H1 (cell line): ENCODE measurements around the gene GPR17.

ENCODE experiments used
- CEBPB ChIP-seq: IDR thresholded peaks from 2 replicates; pipeline ENCODE4 v1.6.1; 2012; ENCODE audit warnings: low read depth, low read length
- EZH2 ChIP-seq: fragments of 200-600 bp; sonication (generic); IDR thresholded peaks from 2 replicates; pipeline ENCODE4 v1.7.1; 2012; ENCODE audit warnings: low read depth, mild to moderate bottlenecking, moderate library complexity, low read length, inconsistent platforms; ENCODE audit not compliant: severe bottlenecking
- POLR2A ChIP-seq, 2 experiments: IDR thresholded peaks; 1 replicate in 1 of 2; 2 replicates in 1 of 2; pipeline ENCODE4 v1.6.1; 2011; ENCODE audit warnings: low read depth in 2 of 2, low read length in 2 of 2, mild to moderate bottlenecking in 2 of 2; ENCODE audit errors: control extremely low read depth in 1 of 2
- POU5F1 ChIP-seq: IDR thresholded peaks from 2 replicates; pipeline ENCODE4 v1.6.1; 2011; ENCODE audit warnings: low read depth, mild to moderate bottlenecking, low read length, moderate library complexity
- TEAD4 ChIP-seq: IDR thresholded peaks from 2 replicates; pipeline ENCODE4 v1.6.1; 2012; ENCODE audit warnings: low read depth, low read length, inconsistent platforms, mixed read lengths
- TF ChIP-seq, protein P1 (sequence below), 3 experiments: IDR thresholded peaks; 1 replicate in 2 of 3; 2 replicates in 1 of 3; pipeline versions ENCODE4 v1.5.1 to v1.6.1; 2011; ENCODE audit warnings: low read length in 3 of 3, mild to moderate bottlenecking in 3 of 3, inconsistent platforms in 2 of 3, low read depth in 1 of 3, moderate library complexity in 1 of 3; ENCODE audit not compliant: insufficient read depth in 1 of 3; ENCODE audit errors: control extremely low read depth in 1 of 3
- TF ChIP-seq, protein P2 (sequence below): IDR thresholded peaks from 2 replicates; pipeline ENCODE4 v1.6.1; 2012; ENCODE audit warnings: low read length, inconsistent platforms

DNA sequence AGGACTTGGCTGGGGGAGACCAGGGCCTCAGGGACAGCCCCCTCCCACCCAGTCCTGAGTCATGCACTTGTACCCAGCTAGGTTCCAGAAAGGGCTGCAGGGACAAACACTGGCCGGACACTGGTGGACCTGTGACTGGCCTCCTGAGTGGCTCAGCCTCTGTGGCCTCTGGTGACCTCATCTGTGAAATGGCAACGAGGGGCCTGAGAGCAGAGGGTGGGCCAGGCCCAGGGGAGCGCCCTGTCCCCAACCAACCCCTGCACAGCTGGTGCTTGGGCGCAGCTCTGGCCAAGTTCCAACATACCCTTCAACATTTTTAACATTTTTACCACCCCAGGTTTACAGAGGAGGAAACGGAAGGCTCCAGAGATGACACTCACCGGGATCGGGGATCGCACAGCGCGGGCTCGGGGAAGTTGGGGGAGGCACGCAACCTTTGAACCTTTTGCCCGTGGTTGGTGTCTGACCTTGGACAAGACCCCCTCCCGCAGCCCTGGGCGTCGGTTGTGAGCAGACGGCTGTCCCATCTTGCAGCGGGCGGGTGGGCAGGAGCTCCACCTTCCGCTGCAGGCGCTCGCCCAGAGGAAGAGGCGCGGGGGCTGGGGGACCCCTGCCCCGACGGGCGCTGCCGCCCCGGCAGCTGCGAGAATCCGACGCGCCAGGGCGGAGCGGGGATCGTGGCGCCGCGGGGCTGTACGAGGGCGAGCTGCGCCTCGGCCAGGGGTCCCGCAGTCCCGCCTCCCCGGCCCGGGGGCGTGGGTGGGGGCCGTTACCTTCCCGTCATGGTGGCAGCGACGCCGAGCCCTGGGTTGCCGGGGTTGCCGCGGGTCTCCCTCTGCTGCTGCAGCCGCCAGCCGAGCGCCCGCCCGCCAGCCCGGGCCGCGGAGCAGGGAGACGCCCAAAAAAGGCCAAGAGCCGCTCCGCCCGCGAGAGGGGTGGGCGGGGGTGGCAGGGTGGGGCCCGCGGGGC lies 28.6 kb downstream of the GPR17 start:
- TF ChIP-seq POU5F1 (no peak), CEBPB (no peak), EZH2 (peak; percentile 64), POLR2A (IDR thresholded peaks at IDR 0.05; ENCODE audit: control extremely low read depth in 1 of 2, low read depth in 2 of 2, low read length in 2 of 2) (no peak), TEAD4 (no peak)
- TF ChIP-seq, protein P1, sequence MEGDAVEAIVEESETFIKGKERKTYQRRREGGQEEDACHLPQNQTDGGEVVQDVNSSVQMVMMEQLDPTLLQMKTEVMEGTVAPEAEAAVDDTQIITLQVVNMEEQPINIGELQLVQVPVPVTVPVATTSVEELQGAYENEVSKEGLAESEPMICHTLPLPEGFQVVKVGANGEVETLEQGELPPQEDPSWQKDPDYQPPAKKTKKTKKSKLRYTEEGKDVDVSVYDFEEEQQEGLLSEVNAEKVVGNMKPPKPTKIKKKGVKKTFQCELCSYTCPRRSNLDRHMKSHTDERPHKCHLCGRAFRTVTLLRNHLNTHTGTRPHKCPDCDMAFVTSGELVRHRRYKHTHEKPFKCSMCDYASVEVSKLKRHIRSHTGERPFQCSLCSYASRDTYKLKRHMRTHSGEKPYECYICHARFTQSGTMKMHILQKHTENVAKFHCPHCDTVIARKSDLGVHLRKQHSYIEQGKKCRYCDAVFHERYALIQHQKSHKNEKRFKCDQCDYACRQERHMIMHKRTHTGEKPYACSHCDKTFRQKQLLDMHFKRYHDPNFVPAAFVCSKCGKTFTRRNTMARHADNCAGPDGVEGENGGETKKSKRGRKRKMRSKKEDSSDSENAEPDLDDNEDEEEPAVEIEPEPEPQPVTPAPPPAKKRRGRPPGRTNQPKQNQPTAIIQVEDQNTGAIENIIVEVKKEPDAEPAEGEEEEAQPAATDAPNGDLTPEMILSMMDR (IDR thresholded peaks at IDR 0.05; ENCODE audit: control extremely low read depth in 1 of 3, insufficient read depth in 1 of 3, low read depth in 1 of 3, low read length in 3 of 3), result no peak
- TF ChIP-seq, protein P2, sequence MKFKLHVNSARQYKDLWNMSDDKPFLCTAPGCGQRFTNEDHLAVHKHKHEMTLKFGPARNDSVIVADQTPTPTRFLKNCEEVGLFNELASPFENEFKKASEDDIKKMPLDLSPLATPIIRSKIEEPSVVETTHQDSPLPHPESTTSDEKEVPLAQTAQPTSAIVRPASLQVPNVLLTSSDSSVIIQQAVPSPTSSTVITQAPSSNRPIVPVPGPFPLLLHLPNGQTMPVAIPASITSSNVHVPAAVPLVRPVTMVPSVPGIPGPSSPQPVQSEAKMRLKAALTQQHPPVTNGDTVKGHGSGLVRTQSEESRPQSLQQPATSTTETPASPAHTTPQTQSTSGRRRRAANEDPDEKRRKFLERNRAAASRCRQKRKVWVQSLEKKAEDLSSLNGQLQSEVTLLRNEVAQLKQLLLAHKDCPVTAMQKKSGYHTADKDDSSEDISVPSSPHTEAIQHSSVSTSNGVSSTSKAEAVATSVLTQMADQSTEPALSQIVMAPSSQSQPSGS, result no peak
